ENCODE measurements around the gene CYP2W1. TPM values are rescaled to one million over a fixed set of nuclear protein-coding genes. Genes with fewer than 3 reads are reported as not detected.
"Not testable (repeated sequence)": the region's sequence is repeated elsewhere in the genome, so short reads cannot be mapped to it uniquely, and the experiment has no call there.

CYP2W1 gene
- total RNA-seq, 4 donors from 2014 or later: 11.7 to 31.6 (median 19.3) TPM

- intact Hi-C loops (cut with DNase I; ENCODE audit: low total_unique reads): no loop called here
- no peak overlapping the region for H3K4me3 ChIP-seq (ENCODE audit: low read depth, poor library complexity, severe bottlenecking)
- TF ChIP-seq CTCF (IDR thresholded peaks at IDR 0.05): no peak
- no peak for TF ChIP-seq POLR2A (IDR thresholded peaks at IDR 0.05)
- no peak for DNase-seq (ENCODE audit: low spot score in 2 of 2)
- WGBS, 2 donors: 92 to 95% methylated on average over 16 of the region's 16 CpGs
Observed at GRCh38 chr7:937856-938484, 45.0 kb upstream of the CYP2W1 start.

- no peak overlapping the region for H3K4me3 ChIP-seq (ENCODE audit: low read depth, poor library complexity, severe bottlenecking)
- DNase-seq (ENCODE audit: low spot score in 2 of 2): no peak
- TF ChIP-seq CTCF (IDR thresholded peaks at IDR 0.05) (no peak), POLR2A (IDR thresholded peaks at IDR 0.05) (no peak)
- 94 to 97% methylated on average over 22 to 27 of the region's 27 CpGs for WGBS, 2 donors
- intact Hi-C loops (cut with DNase I; ENCODE audit: low total_unique reads): no loop called here
Observed at GRCh38 chr7:938546-939185, 44.3 kb upstream of the CYP2W1 start.

- intact Hi-C loops (cut with DNase I; ENCODE audit: low total_unique reads): no loop called here
- WGBS, 2 donors: 93 to 95% methylated on average over 4 of the region's 4 CpGs
- TF ChIP-seq POLR2A (IDR thresholded peaks at IDR 0.05): no peak
- no peak for TF ChIP-seq CTCF (IDR thresholded peaks at IDR 0.05)
- no peak for DNase-seq (ENCODE audit: low spot score in 2 of 2)
- H3K4me3 ChIP-seq (ENCODE audit: low read depth, poor library complexity, severe bottlenecking): no peak overlapping the region
Observed at GRCh38 chr7:939843-940242, 43.1 kb upstream of the CYP2W1 start.

GRCh38 chr7:940599-941408 is 42.2 kb upstream of the CYP2W1 start:
- 33 to 36% methylated on average over 2 of the region's 2 CpGs for WGBS, 2 donors
- intact Hi-C loops (cut with DNase I; ENCODE audit: low total_unique reads): no loop called here
- TF ChIP-seq CTCF (IDR thresholded peaks at IDR 0.05) (no peak), POLR2A (IDR thresholded peaks at IDR 0.05) (no peak)

GRCh38 chr7:943793-944192 is 39.2 kb upstream of the CYP2W1 start:
- 87 to 90% methylated on average over 4 of the region's 4 CpGs for WGBS, 2 donors
- intact Hi-C loops (cut with DNase I; ENCODE audit: low total_unique reads); DNase-seq (ENCODE audit: low spot score in 2 of 2); H3K4me3 ChIP-seq (ENCODE audit: low read depth, poor library complexity, severe bottlenecking): not testable (repeated sequence)

More at GRCh38 chr7:940599-941408, 42.2 kb upstream of the CYP2W1 start:
- no peak overlapping the region for H3K4me3 ChIP-seq (ENCODE audit: low read depth, poor library complexity, severe bottlenecking)
- no peak for DNase-seq (ENCODE audit: low spot score in 2 of 2)

- intact Hi-C loops (cut with DNase I; ENCODE audit: low total_unique reads): no loop called here
- H3K4me3 ChIP-seq (ENCODE audit: low read depth, poor library complexity, severe bottlenecking): no peak overlapping the region
Observed at GRCh38 chr7:944744-945143, 38.2 kb upstream of the CYP2W1 start.

More at GRCh38 chr7:944744-945143, 38.2 kb upstream of the CYP2W1 start:
- TF ChIP-seq POLR2A (IDR thresholded peaks at IDR 0.05) (no peak), CTCF (IDR thresholded peaks at IDR 0.05) (no peak)
- WGBS, 2 donors: 81 to 82% methylated on average over 5 of the region's 5 CpGs
- DNase-seq (ENCODE audit: low spot score in 2 of 2): no peak
